IMR-90 (cell line): ENCODE measurements around the gene RBP2. TPM values are rescaled to one million over a fixed set of nuclear protein-coding genes. Genes with fewer than 3 reads are reported as not detected.

Experiments
- ATAC-seq: fragments of 200-7000 bp; cut with Tn5 transposase; 2 replicates; pipeline ENCODE4 v1.9.1; 2020; ENCODE audit warnings: low read depth, mild to moderate bottlenecking, moderate library complexity
- BruUV-seq: library from RNA; stranded (reverse); fragments of 400-500 nt; replicated peaks from 2 replicates; lab custom pipeline; 2021; lab: Mats Ljungman, UMichigan
- CTCF ChIA-PET: fragments of 300-600 bp; formaldehyde crosslinking; extraction: SDS; loops from one replicate; lab custom pipeline; 2021; ENCODE audit warnings: antibody characterized with exemption; lab: Yijun Ruan, JAX
- POLR2A ChIA-PET: fragments of 300-600 bp; sonication (Branson Sonifier 250); formaldehyde crosslinking; loops from one replicate; lab custom pipeline; 2022; ENCODE audit warnings: antibody characterized with exemption; ENCODE audit not compliant: unreplicated experiment; lab: Charles Lee
- DNase-seq: peaks from one replicate; pipeline ENCODE4 v3.0.0; 2013
- H2AFZ ChIP-seq: replicated peaks from 2 replicates; pipeline ENCODE3; 2013; ENCODE audit warnings: low read length, mild to moderate bottlenecking; ENCODE audit not compliant: poor library complexity
- H2AK5ac ChIP-seq: 2 replicates; pipeline ENCODE4 v1.6.1; 2013; ENCODE audit warnings: low read depth, low read length, inconsistent platforms
- H2AK9ac ChIP-seq: replicated peaks from 2 replicates; pipeline ENCODE3; 2013; ENCODE audit warnings: mild to moderate bottlenecking, low read depth, low read length, moderate library complexity; ENCODE audit not compliant: poor library complexity
- H2BK120ac ChIP-seq: 2 replicates; pipeline ENCODE4 v1.6.1; 2013; ENCODE audit warnings: low read depth, low read length, inconsistent platforms
- H2BK15ac ChIP-seq: 3 replicates; pipeline ENCODE4 v1.6.1; 2013; ENCODE audit warnings: low read depth, low read length, inconsistent platforms
- H2BK20ac ChIP-seq: 2 replicates; pipeline ENCODE4 v1.6.1; 2013; ENCODE audit warnings: low read depth, mild to moderate bottlenecking, inconsistent platforms, low read length, moderate library complexity
- H2BK5ac ChIP-seq: 2 replicates; pipeline ENCODE4 v1.6.1; 2013; ENCODE audit warnings: mild to moderate bottlenecking, low read depth, low read length, inconsistent platforms; ENCODE audit not compliant: poor library complexity, severe bottlenecking
- H3K14ac ChIP-seq: replicated peaks from 2 replicates; pipeline ENCODE4 v1.6.1; 2013; ENCODE audit warnings: low read depth, low read length, inconsistent platforms
- H3K18ac ChIP-seq: 2 replicates; pipeline ENCODE4 v1.6.1; 2013; ENCODE audit warnings: low read depth, low read length, control low read depth
- H3K23ac ChIP-seq: 2 replicates; pipeline ENCODE4 v1.6.1; 2013; ENCODE audit warnings: low read depth, low read length, inconsistent platforms
- H3K27ac ChIP-seq: 2 replicates; pipeline ENCODE4 v1.5.1; 2013; ENCODE audit warnings: mild to moderate bottlenecking, control low read depth, low read length; ENCODE audit not compliant: insufficient read depth
- H3K27me3 ChIP-seq: 2 replicates; pipeline ENCODE4 v1.6.1; 2013; ENCODE audit warnings: low read length; ENCODE audit not compliant: control insufficient read depth, insufficient read depth
- H3K36me3 ChIP-seq: 2 replicates; pipeline ENCODE4 v1.6.1; 2013; ENCODE audit warnings: low read length, mixed read lengths; ENCODE audit not compliant: control insufficient read depth, insufficient read depth
- H3K4ac ChIP-seq: 2 replicates; pipeline ENCODE4 v1.6.1; 2013; ENCODE audit warnings: low read depth, low read length, inconsistent platforms
- H3K4me1 ChIP-seq: 2 replicates; pipeline ENCODE4 v1.6.1; 2013; ENCODE audit warnings: low read length, mixed read lengths; ENCODE audit not compliant: control insufficient read depth, insufficient read depth
- H3K4me2 ChIP-seq: 2 replicates; pipeline ENCODE4 v1.6.1; 2013; ENCODE audit warnings: low read depth, mild to moderate bottlenecking, control low read depth, low read length, moderate library complexity
- H3K4me3 ChIP-seq: 2 replicates; pipeline ENCODE4 v1.5.1; 2013; ENCODE audit warnings: low read depth, mild to moderate bottlenecking, control low read depth, low read length, moderate library complexity; ENCODE audit not compliant: insufficient read depth
- H3K56ac ChIP-seq: 2 replicates; pipeline ENCODE4 v1.6.1; 2013; ENCODE audit warnings: low read length, inconsistent platforms; ENCODE audit not compliant: insufficient read depth; ENCODE audit errors: extremely low read depth
- H3K79me1 ChIP-seq, 2 experiments: 2 replicates each; pipeline ENCODE4 v1.6.1; 2013; ENCODE audit warnings: low read length in 2 of 2, inconsistent platforms in 1 of 2, low read depth in 1 of 2
- H3K9ac ChIP-seq: 2 replicates; pipeline ENCODE4 v1.6.1; 2013; ENCODE audit warnings: low read depth, low read length, control low read depth
- H3K9me1 ChIP-seq: 2 replicates; pipeline ENCODE4 v1.6.1; 2013; ENCODE audit warnings: low read length, inconsistent platforms; ENCODE audit not compliant: insufficient read depth
- H3K9me3 ChIP-seq: 2 replicates; pipeline ENCODE4 v1.6.1; 2013; ENCODE audit warnings: low read length; ENCODE audit not compliant: control insufficient read depth, insufficient read depth
- H4K20me1 ChIP-seq: 2 replicates; pipeline ENCODE4 v1.6.1; 2013; ENCODE audit warnings: low read length, inconsistent platforms; ENCODE audit not compliant: insufficient read depth
- H4K5ac ChIP-seq: 2 replicates; pipeline ENCODE4 v1.6.1; 2013; ENCODE audit warnings: mild to moderate bottlenecking, low read depth, low read length, control low read depth
- H4K8ac ChIP-seq, 2 experiments: 2 replicates each; pipeline ENCODE4 v1.6.1; 2013; ENCODE audit warnings: low read depth in 2 of 2, low read length in 2 of 2, control low read depth in 1 of 2, inconsistent platforms in 1 of 2
- H4K91ac ChIP-seq: 2 replicates; pipeline ENCODE4 v1.6.1; 2013; ENCODE audit warnings: low read depth, low read length, inconsistent platforms; ENCODE audit not compliant: insufficient read depth
- BHLHE40 ChIP-seq: fragments of 150-350 bp; IDR thresholded peaks from 2 replicates; pipeline ENCODE4 v1.6.1; 2016; ENCODE audit warnings: mild to moderate bottlenecking, low read depth, low read length
- CEBPB ChIP-seq: IDR thresholded peaks from 2 replicates; pipeline ENCODE4 v1.6.1; 2012; ENCODE audit warnings: low read depth, low read length, improper control_type of control experiment
- CHD1 ChIP-seq: IDR thresholded peaks from 2 replicates; pipeline ENCODE4 v1.6.1; 2012; ENCODE audit warnings: low read depth, low read length, improper control_type of control experiment
- ELK1 ChIP-seq: fragments of 150-350 bp; IDR thresholded peaks from 2 replicates; pipeline ENCODE4 v1.6.1; 2016; ENCODE audit warnings: low read depth, mild to moderate bottlenecking, low read length, moderate library complexity, borderline replicate concordance
- FOS ChIP-seq: fragments of 150-350 bp; IDR thresholded peaks from 2 replicates; pipeline ENCODE4 v1.6.1; 2016; ENCODE audit warnings: low read depth, low read length
- MAFK ChIP-seq: IDR thresholded peaks from 2 replicates; pipeline ENCODE4 v1.6.1; 2012; ENCODE audit warnings: low read depth, low read length, improper control_type of control experiment
- MAZ ChIP-seq: IDR thresholded peaks from 2 replicates; pipeline ENCODE4 v1.6.1; 2012; ENCODE audit warnings: low read depth, mild to moderate bottlenecking, low read length, improper control_type of control experiment, moderate library complexity, borderline replicate concordance
- MXI1 ChIP-seq: IDR thresholded peaks from 2 replicates; pipeline ENCODE4 v1.6.1; 2012; ENCODE audit warnings: low read depth, mild to moderate bottlenecking, low read length, moderate library complexity, borderline replicate concordance
- NFE2L2 ChIP-seq: fragments of 150-350 bp; IDR thresholded peaks from 2 replicates; pipeline ENCODE4 v1.6.1; 2016; ENCODE audit warnings: low read depth, mild to moderate bottlenecking, low read length
- POLR2A ChIP-seq: IDR thresholded peaks from 2 replicates; pipeline ENCODE4 v1.6.1; 2012; ENCODE audit warnings: mild to moderate bottlenecking, low read depth, low read length
- RAD21 ChIP-seq: IDR thresholded peaks from 2 replicates; pipeline ENCODE4 v1.6.1; 2012; ENCODE audit warnings: low read length, improper control_type of control experiment
- RCOR1 ChIP-seq: IDR thresholded peaks from 2 replicates; pipeline ENCODE4 v1.6.1; 2012; ENCODE audit warnings: mild to moderate bottlenecking, low read length, improper control_type of control experiment; ENCODE audit not compliant: insufficient replicate concordance
- RFX5 ChIP-seq: IDR thresholded peaks from 2 replicates; pipeline ENCODE4 v1.8.0; 2012; ENCODE audit warnings: low read depth, mild to moderate bottlenecking, low read length, moderate library complexity
- SMC3 ChIP-seq: fragments of 150-350 bp; IDR thresholded peaks from 2 replicates; pipeline ENCODE4 v1.6.1; 2016; ENCODE audit warnings: low read depth, mild to moderate bottlenecking, antibody characterized with exemption, low read length, moderate library complexity
- WGBS, 2 experiments: methylation state at CpG; one replicate each; pipeline versions ENCODE4 v1.1.5 to v1.1.7; 2013; ENCODE audit warnings: missing lambda C conversion rate in 2 of 2; ENCODE audit not compliant: insufficient read length in 1 of 2; ENCODE audit errors: extremely low coverage in 2 of 2; 5-methylcytosine and 5-hydroxymethylcytosine counted together
- dilution Hi-C: fragments of 300-500 bp; cut with HindIII; formaldehyde crosslinking; loops from one replicate; pipeline ENCODE4 v1.14.3; 2018; ENCODE audit warnings: low sequenced_read_pairs; ENCODE audit not compliant: unreplicated experiment
- in situ Hi-C: fragments of 300-500 bp; cut with MboI; formaldehyde crosslinking; loops from 3 replicates; pipeline ENCODE4 v1.14.3; 2019; ENCODE audit warnings: low sequenced_read_pairs, inconsistent platforms, mixed read lengths
- intact Hi-C: fragments of 100-400 bp; cut with micrococcal nuclease; formaldehyde crosslinking; loops from 2 replicates; pipeline ENCODE4 v1.10.0; 2022
- polyA plus RNA-seq, 3 experiments: library from polyadenylated mRNA; depleted of rRNA; stranded (reverse); fragments of >200 nt; gene quantifications; 2 replicates each; pipeline ENCODE4 v1.2.3, GENCODE V29; 2012; ENCODE audit warnings: low replicate concordance in 1 of 3
- total RNA-seq: library from RNA; depleted of rRNA; stranded (reverse); fragments of >200 nt; gene quantifications from 2 replicates; pipeline ENCODE4 v1.2.3, GENCODE V29; 2012
- TF ChIP-seq, protein P1 (sequence below): fragments of 150-350 bp; IDR thresholded peaks from 2 replicates; pipeline ENCODE4 v1.6.1; 2017; ENCODE audit warnings: mild to moderate bottlenecking, antibody characterized with exemption, low read length, low read depth
- TF ChIP-seq, protein P2 (sequence below): conservative IDR thresholded peaks from 2 replicates; pipeline ENCODE4 v1.5.1; 2012; ENCODE audit warnings: mild to moderate bottlenecking, low read depth, low read length, improper control_type of control experiment

The RBP2 gene
- total and polyA plus RNA-seq, 2 of the 4 experiments (the other 2 are of a cell fraction), result not detected

DNA sequence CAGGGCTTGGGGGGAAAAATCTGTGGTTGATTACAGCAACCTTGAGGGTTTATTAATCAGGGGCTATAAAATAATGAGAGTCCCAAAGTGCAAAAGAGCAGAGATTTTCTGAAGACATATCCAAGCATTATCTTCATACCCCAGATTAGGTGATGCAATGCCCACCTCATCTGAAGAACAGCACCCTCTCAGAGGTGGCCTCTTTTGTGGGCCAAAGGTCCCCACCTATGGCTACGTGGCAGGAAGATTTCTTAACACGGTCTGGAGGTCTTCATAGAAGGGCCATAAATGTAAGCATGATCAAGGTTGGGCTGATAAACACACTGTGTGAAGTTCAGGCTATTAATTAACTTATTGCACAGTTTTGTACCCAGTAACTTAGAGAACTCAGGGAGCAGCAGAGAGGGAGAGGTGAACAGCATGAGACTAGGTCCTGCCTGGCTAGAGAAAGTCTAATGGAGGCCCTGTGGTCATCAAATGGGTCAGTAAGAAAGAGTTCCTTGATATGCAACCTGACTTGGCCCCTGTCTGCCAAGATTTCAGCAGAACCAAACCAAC, 29.6 kb upstream of the RBP2 start:
- no peak overlapping the region for H4K91ac ChIP-seq
- H2AK5ac ChIP-seq, result no peak overlapping the region
- intact Hi-C loops (no loop called here), in situ Hi-C loops (no loop called here), dilution Hi-C loops (no loop called here)
- H2BK5ac ChIP-seq, result no peak overlapping the region
- no peak overlapping the region for H3K4me3 ChIP-seq
- no peak overlapping the region for H3K18ac ChIP-seq
- no peak overlapping the region for H3K23ac ChIP-seq
- ChIA-PET POLR2A (no interaction called here), CTCF (no interaction called here)
- DNase-seq (no peak), ATAC-seq (no peak)
- H4K5ac ChIP-seq, result no peak overlapping the region
- no peak overlapping the region for H3K4me2 ChIP-seq
- no peak overlapping the region for H2AFZ ChIP-seq
- TF ChIP-seq RAD21, result no peak
- no peak for TF ChIP-seq BHLHE40
- TF ChIP-seq NFE2L2, result no peak
- no peak for TF ChIP-seq CEBPB
- TF ChIP-seq FOS, result no peak
- TF ChIP-seq CHD1, result no peak
- TF ChIP-seq, protein P1, sequence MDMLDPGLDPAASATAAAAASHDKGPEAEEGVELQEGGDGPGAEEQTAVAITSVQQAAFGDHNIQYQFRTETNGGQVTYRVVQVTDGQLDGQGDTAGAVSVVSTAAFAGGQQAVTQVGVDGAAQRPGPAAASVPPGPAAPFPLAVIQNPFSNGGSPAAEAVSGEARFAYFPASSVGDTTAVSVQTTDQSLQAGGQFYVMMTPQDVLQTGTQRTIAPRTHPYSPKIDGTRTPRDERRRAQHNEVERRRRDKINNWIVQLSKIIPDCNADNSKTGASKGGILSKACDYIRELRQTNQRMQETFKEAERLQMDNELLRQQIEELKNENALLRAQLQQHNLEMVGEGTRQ, result no peak
- TF ChIP-seq, protein P2, sequence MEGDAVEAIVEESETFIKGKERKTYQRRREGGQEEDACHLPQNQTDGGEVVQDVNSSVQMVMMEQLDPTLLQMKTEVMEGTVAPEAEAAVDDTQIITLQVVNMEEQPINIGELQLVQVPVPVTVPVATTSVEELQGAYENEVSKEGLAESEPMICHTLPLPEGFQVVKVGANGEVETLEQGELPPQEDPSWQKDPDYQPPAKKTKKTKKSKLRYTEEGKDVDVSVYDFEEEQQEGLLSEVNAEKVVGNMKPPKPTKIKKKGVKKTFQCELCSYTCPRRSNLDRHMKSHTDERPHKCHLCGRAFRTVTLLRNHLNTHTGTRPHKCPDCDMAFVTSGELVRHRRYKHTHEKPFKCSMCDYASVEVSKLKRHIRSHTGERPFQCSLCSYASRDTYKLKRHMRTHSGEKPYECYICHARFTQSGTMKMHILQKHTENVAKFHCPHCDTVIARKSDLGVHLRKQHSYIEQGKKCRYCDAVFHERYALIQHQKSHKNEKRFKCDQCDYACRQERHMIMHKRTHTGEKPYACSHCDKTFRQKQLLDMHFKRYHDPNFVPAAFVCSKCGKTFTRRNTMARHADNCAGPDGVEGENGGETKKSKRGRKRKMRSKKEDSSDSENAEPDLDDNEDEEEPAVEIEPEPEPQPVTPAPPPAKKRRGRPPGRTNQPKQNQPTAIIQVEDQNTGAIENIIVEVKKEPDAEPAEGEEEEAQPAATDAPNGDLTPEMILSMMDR, result no peak
- no peak for TF ChIP-seq SMC3
- TF ChIP-seq ELK1, result no peak
- TF ChIP-seq RFX5, result no peak
- no peak for TF ChIP-seq MXI1
- no peak for TF ChIP-seq MAZ
- no peak for TF ChIP-seq RCOR1
- TF ChIP-seq POLR2A, result no peak
- no peak for TF ChIP-seq MAFK
- H3K56ac ChIP-seq, result no peak overlapping the region
- no peaks in the 10 kb centered on the region for H3K9me1 ChIP-seq
- H2AK9ac ChIP-seq, result no peak overlapping the region
- H3K14ac ChIP-seq, result no peak overlapping the region
- no CpG with 5 or more reads among the region's 2 CpGs for WGBS, 2 experiments
- H3K4me1 ChIP-seq, result no peaks in the 10 kb centered on the region
- H2BK120ac ChIP-seq, result no peak overlapping the region
- no peak overlapping the region for H2BK20ac ChIP-seq
- H3K4ac ChIP-seq, result no peak overlapping the region
- H3K27ac ChIP-seq, result no peak overlapping the region
- no peak overlapping the region for H3K9ac ChIP-seq
- H2BK15ac ChIP-seq, result no peak overlapping the region
- H3K36me3 ChIP-seq, result no peaks in the 10 kb centered on the region
- no TSS peak for BruUV-seq
- H4K20me1 ChIP-seq, result no peaks in the 10 kb centered on the region
- H4K8ac ChIP-seq, result no peak overlapping the region
- H3K79me1 ChIP-seq, result no peaks in the 10 kb centered on the region
- peaks cover 2% of the 10 kb centered on the region; the same call in 1 of the 2 replicates for H3K27me3 ChIP-seq
- H3K9me3 ChIP-seq, result no peaks in the 10 kb centered on the region
